Omental fat pad (tissue), 4 donors: Measurements from ENCODE around the gene NUBPL. TPM values are rescaled to one million over a fixed set of nuclear protein-coding genes. Genes with fewer than 3 reads are reported as not detected.

Source experiments
- ATAC-seq: fragments of 150-250 bp; one replicate; pipeline ENCODE4 v1.9.1; 2016; ENCODE audit warnings: mild to moderate bottlenecking, moderate library complexity; ENCODE audit not compliant: low FRiP score
- DNase-seq: peaks from one replicate; pipeline ENCODE4 v3.0.0-alpha.2; 2019; ENCODE audit warnings: low spot score
- CTCF ChIP-seq, 3 donors: fragments of 450-650 bp; IDR thresholded peaks; one replicate each; pipeline ENCODE4 v1.5.1; 2016 to 2017; ENCODE audit warnings: antibody characterized with exemption in 3 of 3, mild to moderate bottlenecking in 3 of 3, moderate library complexity in 2 of 3
- total RNA-seq, 4 donors: library from RNA; depleted of rRNA; stranded (reverse); fragments of >200 nt; gene quantifications; one replicate each; pipeline ENCODE4 v1.1.0, GENCODE V29; 2016

NUBPL gene
- total RNA-seq, 4 donors from 2014 or later, result 9.0 to 12.9 (median 10.9) TPM

GRCh38 chr14:31668348-31668747 lies 107.1 kb downstream of the NUBPL start:
- no peak for DNase-seq
- no peak for ATAC-seq
- no peak for TF ChIP-seq CTCF (IDR thresholded peaks at IDR 0.05)

GRCh38 chr14:31672709-31673108 lies 111.5 kb downstream of the NUBPL start:
- ATAC-seq (no peak), DNase-seq (no peak)
- TF ChIP-seq CTCF (IDR thresholded peaks at IDR 0.05), result no peak

GRCh38 chr14:31677052-31677451 lies 115.8 kb downstream of the NUBPL start:
- no peak for ATAC-seq

GRCh38 chr14:31677630-31678029 lies 116.4 kb downstream of the NUBPL start:
- no peak for TF ChIP-seq CTCF (IDR thresholded peaks at IDR 0.05)
- no peak for ATAC-seq

More at GRCh38 chr14:31677052-31677451, 115.8 kb downstream of the NUBPL start:
- TF ChIP-seq CTCF (IDR thresholded peaks at IDR 0.05), result no peak
- no peak for DNase-seq

GRCh38 chr14:31678421-31679249 lies 117.4 kb downstream of the NUBPL start:
- DNase-seq (no peak), ATAC-seq (no peak)
- no peak for TF ChIP-seq CTCF (IDR thresholded peaks at IDR 0.05)

More at GRCh38 chr14:31677630-31678029, 116.4 kb downstream of the NUBPL start:
- no peak for DNase-seq

- ATAC-seq, result no peak
- TF ChIP-seq CTCF (IDR thresholded peaks at IDR 0.05), result no peak
- DNase-seq, result no peak
Observed at GRCh38 chr14:31682768-31683167, 121.6 kb downstream of the NUBPL start.

- no peak for TF ChIP-seq CTCF (IDR thresholded peaks at IDR 0.05)
- DNase-seq, result no peak
- no peak for ATAC-seq
Observed at GRCh38 chr14:31687726-31688125, 126.5 kb downstream of the NUBPL start.
